GM23248 (cell line): ENCODE results near the gene ZNF138. TPM values are rescaled to one million over a fixed set of nuclear protein-coding genes. Genes with fewer than 3 reads are reported as not detected.

Experiments
- DNase-seq: peaks from one replicate; pipeline ENCODE4 v3.0.0-alpha.2; 2015
- H2AFZ ChIP-seq: fragments of 200-600 bp; sonication (generic); 2 replicates; pipeline ENCODE4 v1.6.1; 2016; ENCODE audit warnings: antibody characterized with exemption
- H3F3A ChIP-seq: fragments of 200-600 bp; sonication (generic); 2 replicates; pipeline ENCODE4 v1.6.1; 2016; ENCODE audit warnings: mild to moderate bottlenecking, antibody characterized with exemption, mixed run types; ENCODE audit not compliant: insufficient read depth
- H3K27ac ChIP-seq: fragments of 200-600 bp; sonication (generic); 2 replicates; pipeline ENCODE4 v1.5.1; 2016; ENCODE audit warnings: mild to moderate bottlenecking
- H3K27me3 ChIP-seq: fragments of 200-600 bp; sonication (generic); replicated peaks from 2 replicates; pipeline ENCODE4 v1.6.1; 2016; ENCODE audit warnings: mild to moderate bottlenecking; ENCODE audit not compliant: insufficient read depth
- H3K36me3 ChIP-seq: fragments of 200-600 bp; sonication (generic); 2 replicates; pipeline ENCODE4 v1.6.1; 2016; ENCODE audit warnings: low read depth, mild to moderate bottlenecking
- H3K4me1 ChIP-seq: fragments of 200-600 bp; sonication (generic); 2 replicates; pipeline ENCODE4 v1.6.1; 2016; ENCODE audit warnings: mild to moderate bottlenecking; ENCODE audit not compliant: insufficient read depth
- H3K4me2 ChIP-seq: fragments of 200-600 bp; sonication (generic); one replicate; pipeline ENCODE4 v1.6.1; 2016; ENCODE audit warnings: mild to moderate bottlenecking; ENCODE audit not compliant: unreplicated experiment
- H3K4me3 ChIP-seq: fragments of 200-600 bp; sonication (generic); 2 replicates; pipeline ENCODE4 v1.5.1; 2016; ENCODE audit warnings: mild to moderate bottlenecking
- H3K79me2 ChIP-seq: fragments of 200-600 bp; sonication (generic); 2 replicates; pipeline ENCODE4 v1.6.1; 2016; ENCODE audit warnings: mild to moderate bottlenecking; ENCODE audit not compliant: insufficient read depth
- H3K9ac ChIP-seq: fragments of 200-600 bp; sonication (generic); 2 replicates; pipeline ENCODE4 v1.6.1; 2016; ENCODE audit warnings: mild to moderate bottlenecking
- H3K9me2 ChIP-seq: fragments of 200-600 bp; sonication (generic); 2 replicates; pipeline ENCODE4 v1.6.1; 2016; ENCODE audit warnings: mixed run types, mild to moderate bottlenecking, moderate library complexity; ENCODE audit not compliant: insufficient read depth
- H3K9me3 ChIP-seq: fragments of 200-600 bp; sonication (generic); one replicate; pipeline ENCODE4 v1.6.1; 2017; ENCODE audit warnings: low read depth
- H4K20me1 ChIP-seq: fragments of 200-600 bp; sonication (generic); 2 replicates; pipeline ENCODE4 v1.6.0; 2016; ENCODE audit not compliant: insufficient read depth
- EZH2 ChIP-seq: fragments of 200-600 bp; sonication (generic); IDR thresholded peaks from 2 replicates; pipeline ENCODE4 v1.6.1; 2018; ENCODE audit warnings: antibody characterized with exemption, mild to moderate bottlenecking; ENCODE audit not compliant: insufficient read depth, poor library complexity, severe bottlenecking
- EZH2phosphoT487 ChIP-seq: fragments of 200-600 bp; sonication (generic); IDR thresholded peaks from 2 replicates; pipeline ENCODE4 v1.6.1; 2018; ENCODE audit warnings: antibody characterized with exemption, moderate library complexity, mild to moderate bottlenecking, low read depth; ENCODE audit not compliant: insufficient read depth
- WGBS, 2 experiments: methylation state at CpG; one replicate each; pipeline ENCODE4 v1.1.6; 2015 to 2017; ENCODE audit warnings: low lambda C conversion rate in 2 of 2, low coverage in 1 of 2; ENCODE audit errors: missing lambda C conversion rate in 2 of 2; 5-methylcytosine and 5-hydroxymethylcytosine counted together
- in situ Hi-C: fragments of 300-500 bp; cut with MboI; formaldehyde crosslinking; loops from 2 replicates; pipeline ENCODE4 v1.15.0; 2020
- polyA plus RNA-seq: library from polyadenylated mRNA; unstranded; fragments of >200 nt; fragmentation: Nextera tagmentation; extraction: Ambion mirVana; gene quantifications from 2 replicates; pipeline ENCODE4 v1.2.1, GENCODE V29; 2016
- total RNA-seq: library from RNA; depleted of rRNA; stranded (reverse); fragments of >200 nt; shearing (Covaris generic); gene quantifications from 2 replicates; pipeline ENCODE4 v1.2.3, GENCODE V29; 2014

ZNF138 gene
- total and polyA plus RNA-seq, 2 experiments from 2014 or later = 3.1 to 5.6 TPM

- Histone ChIP-seq H3K9me3 (no peaks in the 10 kb centered on the region), H2AFZ (peak overlapping the region; percentile 64; the same call in 1 of the 2 replicates), H3F3A (no peaks in the 10 kb centered on the region), H3K4me3 (peak overlapping the region; percentile 60), H3K36me3 (no peaks in the 10 kb centered on the region), H3K9me2 (no peaks in the 10 kb centered on the region), H3K27ac (no peak overlapping the region), H4K20me1 (no peaks in the 10 kb centered on the region), H3K4me2 (peak overlapping the region; percentile 57), H3K79me2 (no peaks in the 10 kb centered on the region), H3K9ac (no peak overlapping the region), H3K27me3 (no peaks in the 10 kb centered on the region), H3K4me1 (no peaks in the 10 kb centered on the region)
- TF ChIP-seq EZH2 (no peak), EZH2phosphoT487 (no peak)
- DNase-seq = peak; percentile 41
- in situ Hi-C loops = no loop called here
- 13 to 19% methylated on average over 35 to 39 of the region's 39 CpGs for WGBS, 2 experiments
Observed at GRCh38 chr7:64876792-64877713, 82.8 kb downstream of the ZNF138 start.

- DNase-seq = no peak
- whole genome bisulfite sequencing, 2 experiments = 73 to 77% methylated on average over 32 to 34 of the region's 34 CpGs
- Histone ChIP-seq H3K4me1 (no peaks in the 10 kb centered on the region), H4K20me1 (no peaks in the 10 kb centered on the region), H3K9me3 (no peaks in the 10 kb centered on the region), H3K9ac (no peak overlapping the region), H3K4me2 (peak overlapping the region; percentile 57), H3K27ac (no peak overlapping the region), H2AFZ (peak overlapping the region; percentile 64; the same call in 1 of the 2 replicates), H3K27me3 (no peaks in the 10 kb centered on the region), H3F3A (no peaks in the 10 kb centered on the region), H3K36me3 (no peaks in the 10 kb centered on the region), H3K9me2 (no peaks in the 10 kb centered on the region), H3K4me3 (peak overlapping the region; percentile 60), H3K79me2 (no peaks in the 10 kb centered on the region)
- TF ChIP-seq EZH2phosphoT487 (no peak), EZH2 (no peak)
- in situ Hi-C loops = no loop called here
Observed at GRCh38 chr7:64877714-64878610, 83.7 kb downstream of the ZNF138 start.

- in situ Hi-C loops = no loop called here
- 76 to 82% methylated on average over 5 of the region's 5 CpGs for WGBS, 2 experiments
- Histone ChIP-seq H4K20me1 (no peaks in the 10 kb centered on the region), H3K4me3 (no peak overlapping the region), H3K4me2 (no peak overlapping the region), H3K9me2 (no peaks in the 10 kb centered on the region), H3K79me2 (no peaks in the 10 kb centered on the region), H2AFZ (no peak overlapping the region), H3F3A (no peaks in the 10 kb centered on the region), H3K36me3 (no peaks in the 10 kb centered on the region), H3K9ac (no peak overlapping the region), H3K4me1 (no peaks in the 10 kb centered on the region), H3K9me3 (no peaks in the 10 kb centered on the region), H3K27me3 (no peaks in the 10 kb centered on the region), H3K27ac (no peak overlapping the region)
- no peak for TF ChIP-seq EZH2phosphoT487
- no peak for TF ChIP-seq EZH2
- DNase-seq = peak; percentile 17
Observed at GRCh38 chr7:64878684-64879083, 84.5 kb downstream of the ZNF138 start.

GRCh38 chr7:64879086-64879730 lies 85.0 kb downstream of the ZNF138 start:
- no peak for TF ChIP-seq EZH2phosphoT487
- no peak for TF ChIP-seq EZH2

More at GRCh38 chr7:64879086-64879730, 85.0 kb downstream of the ZNF138 start:
- no peaks in the 10 kb centered on the region for H3K79me2 ChIP-seq
- H3K4me3 ChIP-seq = no peak overlapping the region
- no peak overlapping the region for H3K27ac ChIP-seq
- no peaks in the 10 kb centered on the region for H3K27me3 ChIP-seq
- H4K20me1 ChIP-seq = no peaks in the 10 kb centered on the region
- no peaks in the 10 kb centered on the region for H3K9me3 ChIP-seq
- H3K9ac ChIP-seq = no peak overlapping the region
- in situ Hi-C loops = no loop called here
- no peaks in the 10 kb centered on the region for H3K9me2 ChIP-seq
- H3K4me1 ChIP-seq = no peaks in the 10 kb centered on the region
- no peak overlapping the region for H3K4me2 ChIP-seq
- WGBS, 2 experiments = 47 to 52% methylated on average over 9 of the region's 9 CpGs
- no peak for DNase-seq
- no peaks in the 10 kb centered on the region for H3F3A ChIP-seq
- no peak overlapping the region for H2AFZ ChIP-seq
- H3K36me3 ChIP-seq = no peaks in the 10 kb centered on the region
